Upper lobe of left lung (tissue), 4 donors: ENCODE data around the gene EXOC3L4.

ENCODE experiments used
- CTCF ChIP-seq, 6 experiments: fragments of 450-650 bp in 4 of 6; fragments of 200-600 bp in 2 of 6; sonication (generic) in 2 of 6; IDR thresholded peaks; one replicate each; pipeline ENCODE4 v1.5.1; 2016 to 2019; ENCODE audit warnings: antibody characterized with exemption in 6 of 6
- EP300 ChIP-seq, 4 donors: sonication (generic); formaldehyde crosslinking; IDR thresholded peaks; one replicate each; pipeline ENCODE4 v1.5.1; 2017; ENCODE audit warnings: antibody characterized with exemption in 4 of 4, control low read depth in 2 of 4
- POLR2A ChIP-seq, 4 donors: fragments of 450-650 bp; IDR thresholded peaks; one replicate each; pipeline ENCODE4 v1.5.1; 2016 to 2017; ENCODE audit warnings: antibody characterized with exemption in 4 of 4, mild to moderate bottlenecking in 2 of 4
- POLR2AphosphoS5 ChIP-seq, 2 donors: sonication (generic); formaldehyde crosslinking; IDR thresholded peaks; one replicate each; pipeline ENCODE4 v1.5.1; 2017; ENCODE audit warnings: antibody characterized with exemption in 2 of 2

- TF ChIP-seq CTCF (IDR thresholded peaks at IDR 0.05) (no peak), POLR2A (IDR thresholded peaks at IDR 0.05) (no peak), EP300 (IDR thresholded peaks at IDR 0.05) (no peak), POLR2AphosphoS5 (IDR thresholded peaks at IDR 0.05) (no peak)
Measured at GRCh38 chr14:103130965-103131364, 36.4 kb downstream of the EXOC3L4 start.
